Mucosa of descending colon (tissue), 3 donors: ENCODE results near the gene MAPK13. TPM values are rescaled to one million over a fixed set of nuclear protein-coding genes. Genes with fewer than 3 reads are reported as not detected.

Experiments used
- ATAC-seq: fragments of 200-7000 bp; cut with Tn5 transposase; one replicate; pipeline ENCODE4 v1.9.1; 2020; ENCODE audit warnings: mild to moderate bottlenecking, moderate library complexity
- DNase-seq, 3 donors: peaks; one replicate each; pipeline ENCODE4 v3.0.0-alpha.2; 2020
- H3K36me3 ChIP-seq: fragments of 200-600 bp; one replicate; pipeline ENCODE4 v1.8.0; 2021; ENCODE audit warnings: low read depth, mild to moderate bottlenecking
- H3K4me1 ChIP-seq: fragments of 200-600 bp; one replicate; pipeline ENCODE4 v1.8.0; 2021; ENCODE audit warnings: low read depth, mild to moderate bottlenecking
- H3K4me3 ChIP-seq: fragments of 200-600 bp; one replicate; pipeline ENCODE4 v1.8.0; 2021; ENCODE audit warnings: mild to moderate bottlenecking
- H3K9me3 ChIP-seq: fragments of 200-600 bp; one replicate; pipeline ENCODE4 v1.8.0; 2021; ENCODE audit warnings: mild to moderate bottlenecking
- CTCF ChIP-seq: fragments of 200-600 bp; IDR thresholded peaks from one replicate; pipeline ENCODE4 v1.8.0; 2022; ENCODE audit warnings: antibody characterized with exemption, mild to moderate bottlenecking
- intact Hi-C, 2 donors: fragments of 100-400 bp; cut with DNase I in 1 of 2; cut with micrococcal nuclease in 1 of 2; formaldehyde crosslinking; loops; one replicate each; pipeline versions ENCODE4 v1.11.0 to v1.11.1; 2022; cut with DNase I, micrococcal nuclease
- total RNA-seq, 3 donors: library from RNA; stranded (reverse); fragmentation: NEBNext Ultra II Directional in 2 of 3; extraction: Animal tissue kit (Norgen Biotek cat#: 25700) in 2 of 3; gene quantifications; one replicate each; pipeline versions ENCODE4 v1.2.1 to v1.2.4, GENCODE V29; 2021 to 2023
- donor health status: DM: no; HTN: no; CAD: no; lungs with moderate emphysema.
- donor health status: DM: no; HTN: no; CAD: no.
- donor health status: DM: no; HTN: yes; CAD: no.

Gene MAPK13
- total RNA-seq, 3 donors from 2014 or later, result 82.7 to 173 (median 157) TPM

DNA sequence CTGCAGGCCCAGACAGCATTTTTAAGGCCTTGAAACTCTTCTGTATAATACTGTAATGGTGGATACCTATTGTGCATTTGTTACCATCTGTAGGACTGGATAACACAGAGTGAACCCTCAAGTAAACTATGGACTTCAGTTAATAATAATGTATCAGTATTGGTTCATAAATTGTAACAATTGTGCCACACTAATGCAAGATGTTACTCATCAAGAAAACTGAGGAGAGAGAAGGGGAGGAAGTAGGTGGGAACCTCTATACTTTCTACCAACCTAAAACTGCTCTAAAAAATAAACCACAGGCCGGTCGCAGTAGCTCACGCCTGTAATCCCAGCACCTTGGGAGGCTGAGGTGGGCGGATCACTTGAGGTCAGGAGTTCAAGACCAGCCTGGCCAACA is 10.8 kb downstream of the MAPK13 start:
- intact Hi-C loops, result no loop called here
- no peak for DNase-seq
- no peaks in the 10 kb centered on the region for H3K4me1 ChIP-seq
- TF ChIP-seq CTCF, result no peak
- no peak overlapping the region for H3K4me3 ChIP-seq
- peaks cover 13% of the 10 kb centered on the region for H3K36me3 ChIP-seq
- no peaks in the 10 kb centered on the region for H3K9me3 ChIP-seq
- ATAC-seq, result no peak

DNA sequence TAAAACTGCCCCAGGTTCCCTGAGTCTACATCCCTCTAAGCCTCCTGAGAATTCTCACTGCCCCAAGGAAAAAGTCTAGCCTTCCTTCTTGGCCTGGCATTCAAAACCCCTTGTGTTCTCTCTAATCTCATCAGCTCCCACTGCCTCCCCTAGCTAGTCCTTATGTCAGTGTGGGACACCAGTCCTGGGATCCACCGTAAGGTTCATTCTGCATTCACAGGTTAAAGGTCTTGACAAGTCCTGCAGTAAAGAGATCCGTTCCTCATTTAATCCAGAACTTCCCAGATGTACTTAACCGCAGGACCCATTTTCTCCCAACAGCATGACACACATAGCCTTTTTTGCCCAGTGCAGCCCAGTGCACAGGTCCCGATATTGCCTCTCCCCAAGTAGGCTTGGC is 11.6 kb downstream of the MAPK13 start:
- H3K4me3 ChIP-seq, result no peak overlapping the region
- intact Hi-C loops, result no loop called here
- H3K4me1 ChIP-seq, result no peaks in the 10 kb centered on the region
- no peak for TF ChIP-seq CTCF
- peaks cover 8% of the 10 kb centered on the region for H3K36me3 ChIP-seq
- no peak for ATAC-seq
- H3K9me3 ChIP-seq, result no peaks in the 10 kb centered on the region
- no peak for DNase-seq

- intact Hi-C loops, result no loop called here
- H3K4me3 ChIP-seq, result no peak overlapping the region
- ATAC-seq, result no peak
- no peak for DNase-seq
- no peak for TF ChIP-seq CTCF
- no peaks in the 10 kb centered on the region for H3K4me1 ChIP-seq
- H3K36me3 ChIP-seq, result peaks cover 5% of the 10 kb centered on the region
- H3K9me3 ChIP-seq, result no peaks in the 10 kb centered on the region
Observed at GRCh38 chr6:36142971-36143838, 12.9 kb downstream of the MAPK13 start.

DNA sequence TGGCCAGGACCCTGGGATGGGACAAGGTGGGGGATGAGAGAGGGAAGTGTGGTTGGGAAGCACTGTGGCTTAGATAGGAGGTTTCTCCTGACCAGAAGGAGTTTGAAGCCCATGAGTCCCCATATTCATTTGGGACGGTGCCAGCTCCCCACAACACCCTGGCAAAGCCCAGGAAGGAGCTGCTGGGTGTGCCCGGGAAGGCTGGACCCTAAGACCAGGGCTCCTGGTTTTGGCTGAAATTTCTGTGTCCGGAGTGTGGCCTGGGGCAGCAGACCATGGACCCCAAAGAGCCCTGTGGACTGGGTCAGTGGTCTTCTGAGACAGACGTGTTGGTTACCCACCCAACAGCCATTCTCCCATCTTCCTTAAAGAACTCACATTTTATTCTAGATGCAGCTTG is 15.2 kb downstream of the MAPK13 start:
- Histone ChIP-seq H3K36me3 (no peaks in the 10 kb centered on the region), H3K4me3 (no peak overlapping the region), H3K4me1 (no peaks in the 10 kb centered on the region), H3K9me3 (no peaks in the 10 kb centered on the region)
- ATAC-seq, result no peak
- TF ChIP-seq CTCF, result no peak
- intact Hi-C loops, result no loop called here
- no peak for DNase-seq

DNA sequence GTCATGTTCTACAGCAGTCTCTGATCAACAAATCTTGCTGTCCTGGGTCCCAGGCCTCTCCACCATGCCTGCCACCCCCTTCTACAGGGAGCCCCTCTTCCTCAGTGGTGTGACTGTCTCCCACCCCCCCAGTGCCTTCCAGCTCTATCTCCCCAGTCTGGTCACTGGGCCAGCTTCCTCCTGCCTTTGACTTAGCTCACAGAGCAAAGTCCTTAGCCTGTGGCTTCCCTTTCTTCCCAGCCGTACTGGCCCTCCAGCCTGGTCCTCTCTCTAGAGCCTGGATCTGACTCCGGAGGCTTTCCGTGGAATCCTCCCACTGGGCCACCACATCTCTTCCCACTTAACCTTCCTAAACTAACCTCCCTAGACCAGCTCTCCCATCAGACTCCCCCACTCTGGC is 17.0 kb downstream of the MAPK13 start:
- Histone ChIP-seq H3K4me3 (no peak overlapping the region), H3K36me3 (no peaks in the 10 kb centered on the region), H3K9me3 (no peaks in the 10 kb centered on the region), H3K4me1 (no peaks in the 10 kb centered on the region)
- no peak for DNase-seq
- intact Hi-C loops, result no loop called here
- no peak for TF ChIP-seq CTCF
- ATAC-seq, result no peak
